Measurements from ENCODE around the gene RAB11A.

RAB11A gene

GRCh38 chr15:65824941-65825544 lies 44.2 kb upstream of the RAB11A start:
- peaks cover 23% of the 10 kb centered on the region for H3K4me1 Mint-ChIP-seq
- DNase-seq: no peak
- no peaks in the 10 kb centered on the region for H3K27me3 Mint-ChIP-seq (ENCODE audit: low read depth, poor library complexity)
- no peak overlapping the region for H3K4me3 Mint-ChIP-seq
- no peak overlapping the region for H3K27ac Mint-ChIP-seq
- TF ChIP-seq CTCF (IDR thresholded peaks at IDR 0.05): no peak
- peaks cover 6% of the 10 kb centered on the region for H3K36me3 Mint-ChIP-seq (ENCODE audit: low read depth)
- peaks cover 8% of the 10 kb centered on the region for H3K9me3 Mint-ChIP-seq

- Mint-ChIP-seq H3K4me3 (no peak overlapping the region), H3K9me3 (peaks cover 8% of the 10 kb centered on the region), H3K4me1 (peaks cover 34% of the 10 kb centered on the region), H3K27me3 (ENCODE audit: low read depth, poor library complexity) (no peaks in the 10 kb centered on the region), H3K36me3 (ENCODE audit: low read depth) (peaks cover 6% of the 10 kb centered on the region), H3K27ac (no peak overlapping the region)
- no peak for TF ChIP-seq CTCF (IDR thresholded peaks at IDR 0.05)
- no peak for DNase-seq
These were observed 42.2 kb upstream of the RAB11A start for GRCh38 chr15:65827065-65827464.

- no peak for DNase-seq
These were observed 40.7 kb upstream of the RAB11A start for GRCh38 chr15:65828585-65828984.

GRCh38 chr15:65829130-65829764 lies 40.0 kb upstream of the RAB11A start:
- no peak overlapping the region for H3K27ac Mint-ChIP-seq
- peak; percentile 44 for TF ChIP-seq CTCF (IDR thresholded peaks at IDR 0.05)
- DNase-seq: no peak
- H3K9me3 Mint-ChIP-seq: peaks cover 6% of the 10 kb centered on the region
- peaks cover 54% of the 10 kb centered on the region for H3K4me1 Mint-ChIP-seq
- no peak overlapping the region for H3K4me3 Mint-ChIP-seq
- H3K27me3 Mint-ChIP-seq (ENCODE audit: low read depth, poor library complexity): no peaks in the 10 kb centered on the region
- H3K36me3 Mint-ChIP-seq (ENCODE audit: low read depth): peaks cover 6% of the 10 kb centered on the region

More at GRCh38 chr15:65828585-65828984, 40.7 kb upstream of the RAB11A start:
- Mint-ChIP-seq H3K9me3 (peaks cover 8% of the 10 kb centered on the region), H3K4me3 (no peak overlapping the region), H3K27me3 (ENCODE audit: low read depth, poor library complexity) (no peaks in the 10 kb centered on the region), H3K4me1 (peaks cover 49% of the 10 kb centered on the region), H3K27ac (no peak overlapping the region), H3K36me3 (ENCODE audit: low read depth) (peaks cover 6% of the 10 kb centered on the region)
- no peak for TF ChIP-seq CTCF (IDR thresholded peaks at IDR 0.05)

- Mint-ChIP-seq H3K27me3 (ENCODE audit: low read depth, poor library complexity) (no peaks in the 10 kb centered on the region), H3K4me1 (peaks cover 65% of the 10 kb centered on the region), H3K4me3 (peak overlapping the region; percentile 60), H3K27ac (peak overlapping the region; percentile 99), H3K36me3 (ENCODE audit: low read depth) (no peaks in the 10 kb centered on the region), H3K9me3 (no peaks in the 10 kb centered on the region)
- peak; percentile 45 for DNase-seq
- no peak for TF ChIP-seq CTCF (IDR thresholded peaks at IDR 0.05)
These were observed 36.5 kb upstream of the RAB11A start for GRCh38 chr15:65832549-65833364.

Measured in nephron progenitor cell (in vitro differentiated cells).